ENCODE data around the gene CENPX. TPM values are rescaled to one million over a fixed set of nuclear protein-coding genes. Genes with fewer than 3 reads are reported as not detected.

Gene CENPX
- total and polyA plus RNA-seq, 2 of the 13 experiments (the other 11 are each of a cell fraction or from before 2014, with no cell fraction given) = 92.7 to 170 TPM

GRCh38 chr17:82020572-82021106, 2.0 kb downstream of the CENPX start (continued):
- no peak for TF ChIP-seq KLF13 (CRISPR knock-in tag; IDR thresholded peaks at IDR 0.05)
- TF ChIP-seq ZNF225 (CRISPR knock-in tag; IDR thresholded peaks at IDR 0.05) = no peak
- TF ChIP-seq FUBP1 (CRISPR knock-in tag; IDR thresholded peaks at IDR 0.05; ENCODE audit: borderline replicate concordance) = no peak
- TF ChIP-seq MIER2 (CRISPR knock-in tag; IDR thresholded peaks at IDR 0.05) = peak; percentile 27; the same call in 1 of the 2 replicates
- no peak for TF ChIP-seq AGO1 (IDR thresholded peaks at IDR 0.05; ENCODE audit: low read depth, low read length, poor library complexity, severe bottlenecking)
- no peak for TF ChIP-seq HMG20A (CRISPR knock-in tag; IDR thresholded peaks at IDR 0.05; ENCODE audit: borderline replicate concordance)
- no peak for TF ChIP-seq HNRNPL (IDR thresholded peaks at IDR 0.05; ENCODE audit: low read depth, low read length)
- TF ChIP-seq ZNF205 (CRISPR knock-in tag; IDR thresholded peaks at IDR 0.05) = no peak
- no peak for TF ChIP-seq NBN (conservative IDR thresholded peaks at IDR 0.05)
- no peak for TF ChIP-seq SRY (CRISPR knock-in tag; IDR thresholded peaks at IDR 0.05)
- no peak for TF ChIP-seq REPIN1 (CRISPR knock-in tag; IDR thresholded peaks at IDR 0.05; ENCODE audit: borderline replicate concordance, low read depth)
- no peak for TF ChIP-seq ZNF136 (CRISPR knock-in tag; IDR thresholded peaks at IDR 0.05; ENCODE audit: low read depth)
- TF ChIP-seq NKX3-1 (CRISPR knock-in tag; IDR thresholded peaks at IDR 0.05) = no peak
- no peak for TF ChIP-seq MEIS1 (CRISPR knock-in tag; IDR thresholded peaks at IDR 0.05; ENCODE audit: borderline replicate concordance)
- TF ChIP-seq ZNF530 (CRISPR knock-in tag; IDR thresholded peaks at IDR 0.05; ENCODE audit: low read depth) = no peak
- no peak for TF ChIP-seq TMF1 (CRISPR knock-in tag; IDR thresholded peaks at IDR 0.05; ENCODE audit: low read depth)
- TF ChIP-seq ETS1 (CRISPR knock-in tag; IDR thresholded peaks at IDR 0.05) = no peak
- no peak for TF ChIP-seq ZNF552 (CRISPR knock-in tag; IDR thresholded peaks at IDR 0.05; ENCODE audit: borderline replicate concordance)
- TF ChIP-seq PRDM15 (CRISPR knock-in tag; IDR thresholded peaks at IDR 0.05) = no peak
- no peak for TF ChIP-seq NAIF1 (CRISPR knock-in tag; IDR thresholded peaks at IDR 0.05; ENCODE audit: borderline replicate concordance)
- no peak for TF ChIP-seq ZNF709 (CRISPR knock-in tag; IDR thresholded peaks at IDR 0.05)
- TF ChIP-seq SMYD3 (CRISPR knock-in tag; IDR thresholded peaks at IDR 0.05) = no peak
- no peak for TF ChIP-seq ZFP41 (CRISPR knock-in tag; IDR thresholded peaks at IDR 0.05; ENCODE audit: borderline replicate concordance)
- TF ChIP-seq ZNF282 (IDR thresholded peaks at IDR 0.05; ENCODE audit: partially characterized antibody) = no peak
- no peak for TF ChIP-seq SATB2 (CRISPR knock-in tag; IDR thresholded peaks at IDR 0.05)
- TF ChIP-seq SNRNP70 (IDR thresholded peaks at IDR 0.05; ENCODE audit: low read depth, low read length) = no peak
- no peak for TF ChIP-seq ATRX (CRISPR knock-in tag; IDR thresholded peaks at IDR 0.05; ENCODE audit: borderline replicate concordance)

Data from HepG2 (cell line).